Activated CD4-positive, CD25-positive, alpha-beta regulatory T cell treated with anti-CD3 and anti-CD28 coated beads, Interleukin-2, amount 50 U/mL, for 24 hours (primary cell): Measurements from ENCODE around the gene MRPL49.
"Not testable (repeated sequence)": the region's sequence is repeated elsewhere in the genome, so short reads cannot be mapped to it uniquely, and the experiment has no call there.

Source experiments
- ATAC-seq, 2 donors: fragments of 150-1000 bp; cut with Tn5 transposase; one replicate each; pipeline ENCODE4 v1.10.0; 2021; ENCODE audit warnings: mild to moderate bottlenecking in 1 of 2, moderate library complexity in 1 of 2

The MRPL49 gene

GRCh38 chr11:65134952-65135632 lies 13.0 kb downstream of the MRPL49 start:
- peak; percentile 87 to 90 for ATAC-seq

- no peak for ATAC-seq
Measured at GRCh38 chr11:65135633-65136145, 13.6 kb downstream of the MRPL49 start.

- ATAC-seq: no peak
Measured at GRCh38 chr11:65136515-65137096, 14.5 kb downstream of the MRPL49 start.

- ATAC-seq: no peak
Measured at GRCh38 chr11:65141896-65142494, 19.9 kb downstream of the MRPL49 start.

GRCh38 chr11:65147352-65148075 lies 25.4 kb downstream of the MRPL49 start:
- ATAC-seq: no peak

- no peak for ATAC-seq
Measured at GRCh38 chr11:65148657-65149056, 26.5 kb downstream of the MRPL49 start.

GRCh38 chr11:65150131-65150508 lies 28.0 kb downstream of the MRPL49 start:
- ATAC-seq: not testable (repeated sequence)

GRCh38 chr11:65150509-65151299 lies 28.6 kb downstream of the MRPL49 start:
- peak; percentile 56 to 76 for ATAC-seq

- ATAC-seq: no peak
Measured at GRCh38 chr11:65151331-65151899, 29.3 kb downstream of the MRPL49 start.

- ATAC-seq: no peak
Measured at GRCh38 chr11:65152122-65152521, 30.0 kb downstream of the MRPL49 start.

GRCh38 chr11:65156256-65156655 lies 34.1 kb downstream of the MRPL49 start:
- no peak for ATAC-seq

GRCh38 chr11:65156926-65157325 lies 34.8 kb downstream of the MRPL49 start:
- ATAC-seq: no peak

- ATAC-seq: no peak
Measured at GRCh38 chr11:65157336-65157735, 35.2 kb downstream of the MRPL49 start.

GRCh38 chr11:65159012-65159411 lies 36.9 kb downstream of the MRPL49 start:
- ATAC-seq: peak in 1 of 2 donors; percentile 55

- no peak for ATAC-seq
Measured at GRCh38 chr11:65160643-65161042, 38.5 kb downstream of the MRPL49 start.

GRCh38 chr11:65163684-65164083 lies 41.6 kb downstream of the MRPL49 start:
- no peak for ATAC-seq

GRCh38 chr11:65165410-65166317 lies 43.5 kb downstream of the MRPL49 start:
- no peak for ATAC-seq

- ATAC-seq: no peak
Measured at GRCh38 chr11:65166893-65167292, 44.8 kb downstream of the MRPL49 start.

GRCh38 chr11:65167656-65168055 lies 45.5 kb downstream of the MRPL49 start:
- ATAC-seq: no peak

GRCh38 chr11:65169164-65169641 lies 47.1 kb downstream of the MRPL49 start:
- ATAC-seq: peak; percentile 21 to 60

GRCh38 chr11:65170058-65170534 lies 48.0 kb downstream of the MRPL49 start, which contains the start of gene SPDYC:
SPDYC (plus strand) TSS chr11:65170233; CDS start chr11:65171358, 1,125 bp downstream.
- no peak for ATAC-seq
